HFF-Myc (cell line): ENCODE measurements around the gene CASP10.

Experiments used
- DNase-seq: peaks from one replicate; pipeline ENCODE4 v3.0.0-alpha.2; 2011; ENCODE audit warnings: low read depth; ENCODE audit errors: extremely low read depth
- H3K4me3 ChIP-seq: replicated peaks from 2 replicates; pipeline ENCODE4 v1.5.1; 2011; ENCODE audit warnings: low read depth, mild to moderate bottlenecking, control low read depth, low read length
- TF ChIP-seq, protein P1 (sequence below): IDR thresholded peaks from 2 replicates; pipeline ENCODE4 v1.5.1; 2012; ENCODE audit warnings: mild to moderate bottlenecking, low read depth, low read length, control low read depth; ENCODE audit errors: missing control alignments

The CASP10 gene

GRCh38 chr2:201255408-201256033, 72.6 kb downstream of the CASP10 start:
- TF ChIP-seq, protein P1, sequence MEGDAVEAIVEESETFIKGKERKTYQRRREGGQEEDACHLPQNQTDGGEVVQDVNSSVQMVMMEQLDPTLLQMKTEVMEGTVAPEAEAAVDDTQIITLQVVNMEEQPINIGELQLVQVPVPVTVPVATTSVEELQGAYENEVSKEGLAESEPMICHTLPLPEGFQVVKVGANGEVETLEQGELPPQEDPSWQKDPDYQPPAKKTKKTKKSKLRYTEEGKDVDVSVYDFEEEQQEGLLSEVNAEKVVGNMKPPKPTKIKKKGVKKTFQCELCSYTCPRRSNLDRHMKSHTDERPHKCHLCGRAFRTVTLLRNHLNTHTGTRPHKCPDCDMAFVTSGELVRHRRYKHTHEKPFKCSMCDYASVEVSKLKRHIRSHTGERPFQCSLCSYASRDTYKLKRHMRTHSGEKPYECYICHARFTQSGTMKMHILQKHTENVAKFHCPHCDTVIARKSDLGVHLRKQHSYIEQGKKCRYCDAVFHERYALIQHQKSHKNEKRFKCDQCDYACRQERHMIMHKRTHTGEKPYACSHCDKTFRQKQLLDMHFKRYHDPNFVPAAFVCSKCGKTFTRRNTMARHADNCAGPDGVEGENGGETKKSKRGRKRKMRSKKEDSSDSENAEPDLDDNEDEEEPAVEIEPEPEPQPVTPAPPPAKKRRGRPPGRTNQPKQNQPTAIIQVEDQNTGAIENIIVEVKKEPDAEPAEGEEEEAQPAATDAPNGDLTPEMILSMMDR, result no peak
- no peak for DNase-seq

DNA sequence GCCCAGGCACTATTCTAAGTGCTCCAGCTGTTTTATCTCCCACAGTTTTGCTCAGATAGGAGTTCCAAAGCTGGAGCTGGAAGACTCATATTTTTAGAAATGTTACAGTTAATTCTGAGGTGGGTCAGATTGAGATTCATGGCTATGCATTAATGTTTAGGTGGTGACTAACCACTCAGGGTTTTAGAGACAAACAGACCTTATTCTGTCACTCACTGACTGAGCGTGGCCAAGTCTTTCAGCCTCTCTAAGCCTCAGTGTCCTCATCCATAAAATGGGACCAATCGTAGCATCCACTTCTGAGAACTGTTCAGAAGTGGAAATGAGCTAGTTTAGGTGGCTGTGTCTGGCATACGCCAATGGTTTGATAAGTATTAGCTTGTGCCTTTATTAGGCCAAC, 73.1 kb downstream of the CASP10 start:
- H3K4me3 ChIP-seq, result no peak overlapping the region
- DNase-seq, result no peak
- TF ChIP-seq, protein P1, result no peak

More at GRCh38 chr2:201255408-201256033, 72.6 kb downstream of the CASP10 start:
- H3K4me3 ChIP-seq, result no peak overlapping the region

- TF ChIP-seq, protein P1, result no peak
- no peak for DNase-seq
- peak overlapping the region; percentile 66 for H3K4me3 ChIP-seq
Observed at GRCh38 chr2:201257381-201257955, 74.5 kb downstream of the CASP10 start.

DNA sequence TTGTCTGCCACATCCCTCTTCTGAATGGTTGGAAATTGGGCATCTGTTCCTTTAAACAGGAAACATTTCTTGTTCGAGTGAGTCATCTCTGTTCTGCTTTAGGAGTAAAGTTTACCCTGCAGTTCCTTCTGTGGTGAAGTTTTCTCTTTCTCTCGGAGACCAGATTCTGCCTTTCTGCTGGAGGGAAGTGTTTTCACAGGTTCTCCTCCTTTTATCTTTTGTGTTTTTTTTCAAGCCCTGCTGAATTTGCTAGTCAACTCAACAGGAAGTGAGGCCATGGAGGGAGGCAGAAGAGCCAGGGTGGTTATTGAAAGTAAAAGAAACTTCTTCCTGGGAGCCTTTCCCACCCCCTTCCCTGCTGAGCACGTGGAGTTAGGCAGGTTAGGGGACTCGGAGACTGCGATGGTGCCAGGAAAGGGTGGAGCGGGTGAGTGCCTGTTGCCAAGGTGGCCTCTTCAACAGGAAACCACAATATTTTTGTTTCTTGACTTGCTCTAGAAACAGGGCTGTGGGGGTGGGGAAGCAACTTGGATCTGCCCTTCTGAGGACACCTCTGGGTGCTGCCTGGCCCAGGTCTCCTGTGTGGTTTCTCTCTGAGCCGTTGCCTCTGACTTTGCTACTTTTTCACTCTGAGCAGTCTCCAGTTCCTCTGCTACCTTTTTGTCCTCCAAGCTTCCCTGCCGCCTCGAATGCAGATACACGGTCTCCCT, 75.2 kb downstream of the CASP10 start:
- peak overlapping the region; percentile 66 for H3K4me3 ChIP-seq
- TF ChIP-seq, protein P1, result peak; percentile 7
- peak; percentile 81 for DNase-seq

- DNase-seq, result no peak
- H3K4me3 ChIP-seq, result peak overlapping the region; percentile 66
- TF ChIP-seq, protein P1, result peak; percentile 2
Observed at GRCh38 chr2:201258666-201259615, 76.0 kb downstream of the CASP10 start.

- peak within 1 kb of the TSS; percentile 66 for H3K4me3 ChIP-seq
- peak; percentile 14 for DNase-seq
- TF ChIP-seq, protein P1, result no peak
Observed at GRCh38 chr2:201260302-201260800, 77.4 kb downstream of the CASP10 start, which contains the start of gene CASP8. CASP8 (plus strand) TSS chr2:201260536; CDS start chr2:201266487, 5,951 bp downstream.
